CD4-positive, alpha-beta T cell treated with Interleukin-2 at 100 ng/mL for 4 hours (primary cell): ENCODE results near the gene GNE.
"Not testable (repeated sequence)": the region's sequence is repeated elsewhere in the genome, so short reads cannot be mapped to it uniquely, and the experiment has no call there.

Experiments used
- DNase-seq: peaks from one replicate; pipeline ENCODE4 v3.0.0-alpha.2; 2020; ENCODE audit warnings: low spot score

The GNE gene

DNA sequence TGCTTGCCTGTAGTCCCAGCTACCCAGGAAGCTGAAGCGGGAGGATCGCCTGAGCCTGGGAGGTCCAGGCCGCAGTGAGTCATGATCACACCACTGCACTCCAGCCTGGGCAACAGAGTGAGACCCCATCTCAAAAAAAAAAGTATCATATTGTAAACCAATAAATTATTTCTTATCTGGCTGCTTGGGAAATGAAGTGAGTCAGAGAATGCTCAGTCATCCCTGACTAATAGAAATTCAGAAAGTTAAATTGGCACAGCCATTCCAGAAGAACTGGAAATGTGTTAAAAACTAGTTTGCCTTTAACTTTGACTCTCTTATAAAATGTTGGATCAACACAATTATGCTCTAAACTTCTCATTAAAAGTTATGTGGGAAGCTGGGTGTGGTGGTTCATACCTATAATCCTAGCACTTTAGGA, 9.8 kb upstream of the GNE start:
- no peak for DNase-seq

DNA sequence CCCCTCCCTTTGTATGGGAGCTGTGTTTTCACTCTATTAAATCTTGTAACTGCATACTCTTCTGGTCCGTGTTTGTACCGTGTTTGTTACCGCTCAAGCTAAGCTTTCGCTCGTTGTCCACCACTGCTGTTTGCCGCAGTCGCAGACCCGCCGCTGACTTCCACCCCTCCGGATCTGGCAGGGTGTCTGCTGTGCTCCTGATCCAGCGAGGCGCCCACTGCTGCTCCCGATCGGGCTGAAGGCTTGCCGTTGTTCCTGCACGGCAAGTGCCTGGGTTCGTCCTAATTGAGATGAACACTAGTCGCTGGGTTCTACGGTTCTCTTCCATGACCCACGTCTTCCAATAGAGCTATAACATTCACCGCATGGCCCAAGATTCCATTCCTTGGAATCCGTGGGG, 6.6 kb upstream of the GNE start:
- no peak for DNase-seq

DNA sequence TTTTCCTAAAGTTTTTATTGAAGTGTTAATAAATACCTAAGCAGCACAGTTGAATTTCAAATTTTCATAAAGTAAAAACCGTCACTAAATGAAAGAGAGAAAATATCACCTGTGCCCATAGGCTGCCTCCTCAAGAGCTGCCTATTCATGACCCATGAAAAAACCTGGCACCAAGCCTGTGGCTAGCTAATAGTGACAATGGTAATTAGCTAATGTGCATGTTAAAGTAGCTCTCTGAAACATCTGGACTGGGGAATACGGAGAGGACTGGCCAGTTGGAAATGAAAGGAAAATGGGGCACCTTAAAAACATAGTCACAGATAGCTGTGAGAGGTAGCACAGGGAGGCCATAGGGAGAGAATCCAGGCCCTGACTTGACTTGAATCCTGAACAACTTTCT, 5.4 kb upstream of the GNE start:
- no peak for DNase-seq

DNA sequence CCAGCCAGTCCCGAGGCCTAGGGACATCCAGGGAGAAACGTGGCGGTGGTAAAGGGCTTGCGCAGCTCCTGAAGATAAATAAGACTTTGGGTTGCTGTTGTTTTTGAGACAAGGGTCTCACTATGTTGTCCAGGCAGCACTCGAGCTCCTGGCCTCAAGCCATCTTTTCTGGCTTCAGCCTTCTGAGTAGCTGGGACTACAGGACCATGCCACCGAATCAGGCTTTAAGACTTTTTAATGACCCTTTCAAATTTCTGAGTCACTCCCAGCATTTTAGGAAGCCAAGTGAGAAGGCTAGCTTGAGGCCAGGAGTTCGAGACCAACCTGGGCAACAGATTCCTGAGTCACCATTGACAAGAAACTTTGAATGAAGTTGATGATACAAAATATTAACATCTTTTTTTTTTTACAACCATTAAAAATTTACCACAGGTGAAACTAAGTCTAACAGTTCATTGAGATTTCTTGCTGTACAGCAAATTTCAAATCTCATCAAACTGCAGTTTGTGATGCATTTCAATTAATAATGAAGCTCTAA, 817 bp upstream of the GNE start:
- DNase-seq, result no peak

DNA sequence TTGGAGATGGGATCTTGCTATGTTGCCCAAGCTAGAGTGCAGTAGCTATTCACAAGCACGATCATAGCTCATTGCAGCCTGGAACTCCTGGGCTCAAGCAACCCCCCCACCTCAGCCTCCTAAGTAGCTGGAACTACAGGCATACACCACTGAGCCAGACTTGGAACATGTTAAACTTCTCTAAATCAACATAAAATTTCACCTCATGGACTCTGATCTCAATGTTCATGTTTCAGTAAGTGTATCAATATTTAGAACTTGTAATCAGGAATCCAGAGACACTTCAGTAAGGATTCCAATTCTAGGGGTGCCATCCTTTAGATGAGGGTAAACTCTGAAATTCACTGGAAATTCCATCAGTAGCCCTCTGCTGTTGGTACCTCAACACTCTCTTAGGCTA, 6.8 kb downstream of the GNE start:
- no peak for DNase-seq

DNA sequence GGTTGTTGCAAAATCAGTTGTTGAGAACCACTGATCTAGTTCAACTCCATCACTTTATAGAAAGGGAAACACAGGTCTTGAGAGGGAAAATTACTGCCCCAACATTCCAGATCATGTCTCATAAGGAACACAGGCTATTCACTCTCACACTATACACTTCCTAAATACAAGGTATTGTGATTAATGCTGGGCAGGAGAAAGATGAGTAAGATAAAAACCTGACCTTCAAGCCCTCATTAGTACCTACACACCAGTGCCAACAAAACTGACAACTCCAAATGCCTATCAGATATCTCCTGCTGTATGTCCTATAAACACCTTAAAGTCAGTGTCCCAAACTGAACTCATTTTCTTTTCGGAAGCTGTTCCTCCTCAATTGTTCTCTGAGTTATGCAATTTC, 8.2 kb downstream of the GNE start:
- DNase-seq, result no peak

DNA sequence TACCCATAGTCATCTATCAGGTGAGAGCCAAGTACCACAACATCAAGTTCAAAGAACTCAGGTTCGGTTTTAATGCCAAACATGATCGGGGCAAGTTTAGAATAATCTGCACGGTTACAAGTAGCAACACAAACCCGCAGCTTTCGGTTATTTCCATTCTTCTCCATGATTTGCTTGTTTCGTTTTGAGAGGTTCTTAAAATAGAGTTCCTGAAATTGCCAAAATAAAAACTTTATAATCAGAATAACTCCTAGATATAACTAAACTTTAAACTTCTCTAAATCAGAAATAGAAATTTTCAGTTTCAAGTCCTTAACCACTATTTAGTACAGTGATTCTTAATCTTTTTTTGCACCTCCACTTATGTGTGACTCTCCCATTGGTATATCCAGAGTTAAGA, 9.1 kb downstream of the GNE start:
- no peak for DNase-seq

DNA sequence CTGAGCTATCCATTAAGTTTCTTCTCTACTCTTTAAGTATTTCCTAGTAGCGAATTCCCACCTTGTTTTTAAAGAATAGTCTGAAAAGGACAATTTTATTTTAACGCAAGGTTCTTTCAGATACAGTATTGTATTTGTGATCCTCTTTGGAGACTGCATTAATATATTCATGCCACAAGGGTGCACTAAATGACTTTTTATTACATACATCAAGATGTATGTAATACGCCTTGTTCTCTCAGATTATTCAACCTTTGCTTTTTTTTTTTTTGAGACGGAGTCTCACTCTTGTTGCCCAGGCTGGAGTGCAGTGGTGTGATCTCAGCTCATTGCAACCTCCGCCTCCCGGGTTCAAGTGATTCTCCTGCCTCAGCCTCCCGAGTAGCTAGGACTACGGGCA, 10.2 kb downstream of the GNE start:
- peak; percentile 55 for DNase-seq

DNA sequence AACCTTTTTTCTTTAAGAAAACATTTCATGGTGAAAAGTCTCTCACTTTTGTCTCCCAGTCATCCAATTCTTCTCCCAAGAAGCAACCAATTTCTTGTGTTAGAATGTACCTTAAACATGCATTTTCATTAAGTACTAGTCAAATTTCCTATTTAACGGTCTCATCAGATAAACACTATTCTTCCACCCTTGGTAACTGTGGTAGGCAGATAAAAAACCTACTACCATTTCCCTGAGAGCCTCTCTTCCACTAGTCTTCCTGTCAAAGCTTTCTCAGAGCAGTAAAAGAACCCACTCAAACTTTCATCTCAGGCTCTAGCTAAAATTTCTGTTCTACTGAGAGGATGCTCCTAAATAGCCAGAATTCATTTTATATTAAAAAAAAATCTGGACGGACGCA, 10.9 kb downstream of the GNE start:
- no peak for DNase-seq

DNA sequence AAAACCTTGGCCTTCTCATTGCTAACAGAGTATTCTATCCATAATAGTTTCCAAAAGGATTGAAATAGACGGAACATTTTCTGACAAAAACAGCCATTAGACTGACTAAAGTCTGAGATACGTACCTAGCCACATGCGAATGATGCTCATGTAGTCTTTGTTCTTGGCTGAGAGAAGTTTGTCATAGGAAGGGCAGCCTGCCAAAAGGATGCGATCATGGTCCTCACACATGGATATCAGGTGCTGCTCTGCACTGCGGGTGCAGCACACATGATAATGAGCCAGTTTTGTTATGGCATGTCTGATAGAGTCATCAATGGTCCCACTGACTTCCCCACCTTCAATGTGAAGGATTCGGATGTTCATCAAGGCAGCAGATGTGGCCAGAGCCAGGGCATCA, 12.3 kb downstream of the GNE start:
- DNase-seq, result no peak

DNA sequence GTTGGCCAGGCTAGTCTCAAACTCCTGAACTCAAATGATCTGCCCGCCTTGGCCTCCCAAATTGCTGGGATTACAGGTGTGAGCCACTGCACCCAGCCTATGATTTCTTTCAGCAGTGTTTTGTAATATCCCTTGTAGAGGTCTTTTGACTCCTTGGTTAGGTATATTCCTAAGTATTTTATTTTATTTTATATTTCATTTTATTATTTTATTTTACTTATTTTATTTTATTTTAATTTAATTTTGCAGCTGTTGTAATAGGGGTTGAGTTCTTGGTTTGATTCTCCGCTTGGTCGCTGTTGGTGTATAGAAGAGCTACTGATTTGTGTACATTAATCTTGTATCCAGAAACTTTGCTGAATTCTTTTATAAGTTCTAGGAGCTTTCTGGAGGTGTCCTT, 18.6 kb downstream of the GNE start:
- DNase-seq, result not testable (repeated sequence)

DNA sequence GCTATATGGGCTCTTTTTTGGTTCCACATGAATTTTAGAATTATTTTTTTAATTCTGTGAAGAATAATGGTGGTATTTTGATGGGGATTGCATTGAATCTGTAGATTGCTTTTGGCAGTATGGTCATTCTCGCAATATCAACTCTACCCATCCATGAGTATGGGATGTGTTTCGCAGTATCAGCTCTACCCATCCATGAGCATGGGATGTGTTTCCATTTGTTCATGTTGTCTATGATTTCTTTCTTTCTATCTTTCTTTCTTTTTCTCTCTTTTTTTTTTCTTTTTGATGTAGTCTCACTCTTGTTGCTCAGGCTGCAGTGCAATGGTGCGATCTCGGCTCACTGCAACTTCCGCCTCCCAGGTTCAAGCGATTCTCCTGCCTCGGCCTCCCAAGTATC, 19.0 kb downstream of the GNE start:
- DNase-seq, result not testable (repeated sequence)

DNA sequence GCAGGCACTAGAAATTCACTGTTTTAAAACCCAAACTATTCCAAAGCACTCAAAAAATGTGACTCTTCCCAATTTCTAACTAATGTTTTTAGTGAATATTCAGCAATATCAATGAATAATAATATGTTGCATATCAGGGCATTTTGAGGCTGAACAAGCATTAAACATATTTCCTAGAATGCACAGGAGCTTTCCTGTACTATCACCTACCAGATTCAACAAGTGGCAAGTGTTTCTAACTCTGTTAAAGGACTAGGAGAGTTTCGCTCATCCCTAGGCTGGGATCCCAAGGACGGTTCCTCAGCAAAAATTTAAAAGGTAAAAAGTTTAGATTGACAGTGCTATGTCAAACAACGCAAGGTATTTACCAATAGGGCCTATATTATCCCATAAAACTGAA, 21.0 kb downstream of the GNE start:
- DNase-seq, result no peak

DNA sequence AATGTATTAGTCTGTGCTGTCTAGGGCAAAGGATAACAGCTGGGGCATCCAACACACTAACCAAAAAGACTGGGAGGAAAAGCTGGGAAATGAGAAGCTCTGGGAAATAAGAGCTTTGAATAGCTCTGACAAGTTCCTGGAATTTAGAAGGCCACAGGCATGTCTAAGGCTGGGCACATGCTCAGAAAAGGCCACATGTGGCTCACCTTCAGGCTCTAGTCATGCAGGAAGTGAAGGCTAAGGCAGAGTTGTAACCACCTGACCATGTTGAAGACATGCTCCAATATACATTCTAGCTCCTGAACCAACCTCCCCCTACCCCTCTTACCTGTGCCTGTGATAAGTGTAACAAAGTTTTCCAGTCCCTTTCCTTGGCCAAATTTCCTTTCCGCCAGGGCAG, 35.8 kb downstream of the GNE start:
- DNase-seq, result no peak

DNA sequence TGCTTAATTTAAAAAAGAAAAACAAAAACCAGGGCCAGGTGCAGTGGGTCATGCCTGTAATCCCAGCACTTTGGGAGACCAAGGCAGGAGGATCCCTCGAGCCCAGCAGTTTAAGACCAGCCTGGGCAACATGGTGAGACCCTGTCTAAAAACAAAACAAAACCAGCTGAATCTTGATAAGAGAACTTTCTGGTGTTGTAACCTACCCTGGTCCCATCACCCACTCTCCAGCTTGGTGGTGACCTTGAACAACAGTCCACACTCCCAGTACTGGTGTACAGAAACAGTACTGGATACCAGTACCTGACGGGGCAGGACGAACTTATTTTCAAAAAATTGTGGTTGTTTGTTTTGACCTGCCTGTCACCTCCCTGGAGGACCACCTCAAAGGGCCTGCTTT, 36.6 kb downstream of the GNE start:
- DNase-seq, result no peak

DNA sequence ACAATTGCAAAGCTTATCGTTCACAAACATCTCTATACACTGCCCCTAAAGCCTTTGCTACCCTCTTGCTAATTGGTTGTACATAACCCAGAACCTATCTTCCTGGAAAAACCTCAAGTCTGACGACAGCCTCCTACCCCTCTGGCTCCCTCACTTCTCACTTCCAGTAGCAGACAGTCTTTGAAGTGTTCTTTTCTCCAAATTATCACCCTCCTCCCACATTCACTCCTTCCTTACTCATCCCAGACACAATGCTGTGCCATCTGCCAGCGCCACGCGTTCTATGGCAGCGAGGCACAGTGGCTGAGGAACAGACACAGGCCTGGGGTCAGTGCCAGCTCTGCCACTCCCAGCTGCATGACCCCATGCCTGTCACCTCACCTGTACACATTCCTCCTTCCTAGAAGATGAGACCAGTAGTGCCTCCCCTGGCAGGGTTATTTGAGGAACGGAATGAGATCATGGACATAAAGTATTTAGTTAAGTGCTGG, 39.8 kb downstream of the GNE start:
- DNase-seq, result peak; percentile 52

DNA sequence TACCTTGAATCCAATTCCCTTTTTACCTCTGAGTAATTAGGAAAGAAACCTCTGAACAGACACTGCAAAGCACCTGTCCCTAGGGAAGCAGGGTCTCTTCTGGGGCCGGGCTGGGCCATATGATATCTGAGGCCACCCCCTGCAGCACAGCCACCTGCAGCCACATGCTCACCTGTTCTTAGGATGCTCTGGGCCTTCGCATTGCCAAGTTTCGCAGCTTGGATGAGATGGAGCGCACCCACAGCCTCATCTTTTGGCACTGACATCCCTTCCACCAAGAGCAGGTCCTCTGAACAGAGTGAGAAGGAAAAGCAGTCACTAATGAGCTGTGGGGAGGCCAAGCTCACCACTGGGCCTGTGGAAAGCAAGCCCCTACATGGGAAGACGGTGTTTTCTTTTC, 40.2 kb downstream of the GNE start:
- DNase-seq, result no peak

DNA sequence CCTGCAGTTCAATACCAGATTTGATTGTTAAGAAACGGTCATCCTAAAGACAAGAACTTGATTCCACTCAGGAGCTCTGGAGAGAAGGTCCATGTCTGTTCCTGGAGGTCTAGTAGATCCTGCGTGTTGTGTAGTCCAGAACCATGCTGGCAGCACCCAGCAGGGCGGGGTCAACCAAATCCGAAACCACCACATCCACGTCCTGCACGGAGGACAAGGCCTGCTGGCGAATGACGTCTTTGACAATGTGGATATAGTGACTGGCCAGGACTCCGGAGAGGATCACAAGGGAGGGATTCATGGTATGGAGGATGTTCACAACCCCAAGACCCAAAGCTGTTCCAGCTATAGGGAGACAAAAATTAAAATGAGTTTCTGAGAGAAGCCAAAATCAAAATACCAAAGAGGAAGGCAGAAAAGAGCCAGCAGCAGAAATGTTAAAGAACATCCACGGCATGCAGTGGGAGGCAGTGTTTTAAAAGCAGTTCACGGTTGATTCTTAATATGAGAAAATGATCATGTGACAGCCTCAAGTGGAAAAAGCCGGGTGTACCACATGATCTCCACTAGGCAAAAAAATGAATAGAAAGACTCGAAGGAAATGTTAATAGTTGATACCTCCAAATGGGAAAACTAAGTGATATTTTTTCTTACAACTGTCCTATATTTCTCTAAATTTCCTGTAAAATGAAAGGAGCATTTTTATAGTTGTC, 40.8 kb downstream of the GNE start:
- no peak for DNase-seq

DNA sequence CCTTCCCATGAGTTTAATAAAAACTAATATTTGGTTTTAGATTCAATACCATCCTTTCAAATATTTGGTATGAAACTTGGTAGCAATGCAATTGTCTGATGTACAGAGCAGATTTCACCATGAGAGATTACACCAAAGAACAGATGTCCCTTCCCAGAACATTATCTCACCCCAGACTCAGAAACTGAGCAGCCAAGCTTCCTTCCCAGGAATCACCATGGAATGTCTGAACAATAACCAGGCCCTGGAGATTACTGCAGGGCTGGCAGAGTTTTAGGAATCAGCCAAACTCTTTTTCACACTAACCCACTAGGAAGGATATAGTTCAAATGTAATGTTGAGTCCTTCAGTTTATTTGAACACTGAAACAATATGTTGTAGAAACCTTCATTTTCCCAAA, 43.7 kb downstream of the GNE start:
- no peak for DNase-seq

DNA sequence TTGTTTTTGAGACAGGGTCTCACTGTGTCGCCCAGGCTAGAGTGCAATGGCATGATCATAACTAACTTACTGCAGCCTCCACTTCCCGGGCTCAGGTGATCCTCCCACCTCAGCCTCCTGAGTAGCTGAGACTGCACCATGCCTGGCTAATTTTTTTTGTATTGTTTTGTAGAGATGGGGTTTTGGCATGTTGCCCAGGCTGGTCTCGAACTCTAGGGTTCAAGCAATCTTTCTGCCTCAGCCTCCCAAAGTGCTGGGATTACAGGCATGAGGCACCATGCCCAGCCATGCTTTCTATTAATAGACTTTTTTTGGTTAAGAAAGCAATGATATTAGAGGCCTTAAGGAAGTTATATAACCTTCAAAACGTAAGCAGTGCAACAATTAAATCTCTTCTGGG, 44.3 kb downstream of the GNE start:
- DNase-seq, result no peak

DNA sequence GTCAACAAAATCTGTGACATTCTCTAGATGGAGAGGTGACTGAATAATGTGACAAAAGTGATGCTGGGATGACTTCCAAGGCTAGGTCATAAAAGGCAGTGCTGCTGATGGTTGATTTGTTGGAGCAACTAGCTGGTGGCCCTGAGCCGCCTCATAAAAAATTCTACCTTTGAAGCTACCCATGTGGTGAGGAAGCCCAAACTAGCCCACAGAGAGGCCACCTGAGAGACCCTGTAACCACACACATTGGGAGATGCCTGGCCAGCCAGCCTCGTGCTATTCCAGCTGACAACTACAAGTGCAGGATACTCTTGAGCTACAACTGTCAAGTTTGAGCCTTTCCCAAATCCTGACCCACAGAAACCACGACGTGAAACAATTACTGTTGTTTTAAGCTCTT, 44.9 kb downstream of the GNE start:
- DNase-seq, result no peak

DNA sequence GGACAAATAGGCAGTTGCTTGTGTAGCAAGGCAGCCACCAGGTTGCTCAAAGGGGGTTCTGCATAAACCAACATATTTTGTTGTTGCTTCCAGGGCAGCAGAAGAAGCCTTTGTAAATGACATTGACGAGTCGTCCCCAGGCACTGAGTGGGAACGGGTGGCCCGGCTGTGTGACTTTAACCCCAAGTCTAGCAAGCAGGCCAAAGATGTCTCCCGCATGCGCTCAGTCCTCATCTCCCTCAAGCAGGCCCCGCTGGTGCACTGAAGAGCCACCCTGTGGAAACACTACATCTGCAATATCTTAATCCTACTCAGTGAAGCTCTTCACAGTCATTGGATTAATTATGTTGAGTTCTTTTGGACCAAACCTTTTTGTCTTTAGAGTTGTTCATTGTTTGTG, 46.7 kb downstream of the GNE start:
- DNase-seq, result no peak

DNA sequence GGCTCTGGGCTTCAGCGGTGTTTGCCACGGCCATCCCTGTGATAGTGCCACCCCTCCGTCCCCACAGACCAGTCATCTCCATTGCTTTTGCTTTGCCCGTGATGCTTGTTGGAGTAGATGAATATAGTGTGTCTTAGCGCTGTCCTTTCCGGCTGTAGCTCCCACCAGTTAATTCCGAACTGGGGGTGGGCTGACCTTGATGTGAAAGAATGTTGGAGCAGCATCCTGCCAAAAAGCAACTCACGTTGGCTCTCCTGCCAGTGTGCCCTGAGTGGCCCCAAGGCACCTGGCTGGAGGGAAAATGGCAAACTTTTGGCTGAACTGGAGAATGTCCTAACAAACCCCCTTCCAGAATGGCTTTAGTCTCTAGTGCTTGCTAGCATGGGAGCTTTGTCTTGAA, 47.5 kb downstream of the GNE start:
- DNase-seq, result no peak

DNA sequence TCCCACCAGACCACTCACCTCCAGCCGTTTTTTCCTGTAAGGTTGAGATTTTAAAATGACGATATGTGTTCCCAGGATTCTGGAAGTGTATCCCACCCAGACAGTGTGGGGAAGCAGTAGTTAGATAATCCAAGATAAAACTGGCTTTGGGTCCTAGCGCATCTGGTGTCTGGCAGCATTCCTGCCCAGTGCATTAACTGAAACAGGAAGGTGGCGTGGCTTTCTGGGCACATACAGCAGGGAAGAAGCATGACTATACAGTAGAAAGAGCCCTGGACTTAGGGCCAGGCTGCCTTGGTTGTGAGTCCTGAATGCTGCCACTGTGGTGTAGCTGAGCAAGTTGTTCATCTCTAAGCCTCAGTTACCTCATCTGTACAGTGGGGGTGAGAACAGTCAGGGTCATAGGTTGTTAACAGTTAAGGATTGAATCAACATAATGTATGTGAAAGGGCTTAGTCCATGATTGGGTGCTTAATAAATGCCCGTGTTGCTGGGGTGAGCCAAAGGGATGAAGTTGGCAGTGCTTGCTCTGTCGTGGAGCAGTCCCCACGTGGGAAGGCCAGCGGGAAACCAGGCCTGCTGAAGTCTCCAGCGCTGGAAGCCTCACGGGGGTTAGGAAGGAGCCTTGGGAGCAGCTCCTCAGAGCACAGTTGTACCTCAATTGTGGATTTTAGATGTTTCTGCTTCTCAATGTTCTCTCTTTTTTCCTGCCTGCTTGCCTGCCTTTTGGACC, 49.6 kb downstream of the GNE start:
- DNase-seq, result no peak
